Measurements from ENCODE around the gene NISCH.
"Not testable (repeated sequence)": the region's sequence is repeated elsewhere in the genome, so short reads cannot be mapped to it uniquely, and the experiment has no call there.

The NISCH gene

GRCh38 chr3:52517796-52518722, 62.7 kb downstream of the NISCH start:
- no peak for DNase-seq

DNA sequence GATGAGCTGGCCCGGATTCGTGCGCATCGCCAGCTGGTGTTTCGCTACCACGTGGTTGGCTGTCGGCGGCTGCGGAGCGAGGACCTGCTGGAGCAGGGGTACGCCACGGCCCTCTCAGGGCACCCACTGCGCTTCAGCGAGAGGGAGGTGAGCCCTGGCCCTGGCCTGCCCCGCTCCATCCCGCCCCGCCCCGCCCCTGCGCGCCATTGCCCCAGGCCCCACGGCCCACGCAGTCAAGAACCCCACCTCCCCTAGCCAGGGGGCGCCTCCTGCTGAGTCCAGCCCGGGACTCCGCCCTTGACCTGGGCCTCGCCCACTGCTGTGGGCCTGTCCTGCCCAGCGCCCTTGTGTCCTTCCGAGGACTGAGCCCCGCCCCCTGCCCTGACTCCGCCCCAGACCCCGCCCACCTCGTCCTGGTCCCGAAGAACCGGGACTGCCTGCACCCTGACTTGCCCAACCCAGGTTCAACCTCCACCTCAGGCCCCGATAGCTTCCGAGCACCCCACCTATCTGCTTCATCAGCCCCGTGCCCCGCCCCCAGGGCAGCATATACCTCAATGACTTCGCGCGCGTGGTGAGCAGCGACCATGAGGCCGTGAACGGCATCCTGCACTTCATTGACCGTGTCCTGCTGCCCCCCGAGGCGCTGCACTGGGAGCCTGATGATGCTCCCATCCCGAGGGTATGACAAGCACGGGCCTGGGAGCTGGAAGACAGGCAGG, 63.5 kb downstream of the NISCH start:
- DNase-seq: no peak

- no peak for DNase-seq
These were observed 64.2 kb downstream of the NISCH start for GRCh38 chr3:52519445-52520140.

DNA sequence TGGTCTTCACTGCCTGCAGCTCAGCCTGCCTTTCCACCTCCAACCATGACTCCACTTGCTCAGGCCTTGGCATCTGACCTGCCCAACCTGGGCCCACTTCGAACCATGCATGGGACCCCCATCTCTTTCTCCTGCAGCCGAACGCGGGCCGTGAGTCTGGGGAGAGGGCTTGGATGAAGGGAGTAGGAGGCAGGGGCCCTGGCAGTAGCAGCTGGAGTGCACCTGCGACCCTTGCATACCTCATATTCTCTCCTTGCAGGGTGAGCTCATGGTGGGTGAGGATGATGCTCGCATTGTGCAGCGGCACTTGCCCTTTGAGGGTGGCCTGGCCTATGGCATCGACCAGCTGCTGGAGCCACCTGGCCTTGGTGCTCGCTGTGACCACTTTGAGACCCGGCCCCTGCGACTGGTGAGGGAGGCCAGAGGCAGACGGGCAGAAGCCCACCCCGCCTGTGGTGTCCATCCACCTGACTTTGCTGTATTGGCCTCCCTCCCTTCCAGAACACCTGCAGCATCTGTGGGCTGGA, 64.8 kb downstream of the NISCH start:
- DNase-seq: no peak

- DNase-seq: no peak
These were observed 65.5 kb downstream of the NISCH start for GRCh38 chr3:52520716-52521487.

DNA sequence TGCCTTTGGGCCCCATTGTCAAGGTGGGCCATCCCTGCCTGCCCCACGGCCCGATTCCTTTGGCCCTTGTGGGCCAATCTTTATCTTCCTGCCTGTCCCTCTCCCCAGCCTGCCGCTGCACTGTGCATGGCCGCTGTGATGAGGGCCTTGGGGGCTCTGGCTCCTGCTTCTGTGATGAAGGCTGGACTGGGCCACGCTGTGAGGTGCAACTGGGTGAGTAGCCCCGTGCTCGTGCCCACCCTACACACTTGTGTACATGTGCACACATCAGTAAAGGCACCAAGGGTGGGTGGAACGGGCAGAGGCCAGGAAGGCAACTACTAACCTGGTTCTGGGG, 66.1 kb downstream of the NISCH start:
- no peak for DNase-seq

DNA sequence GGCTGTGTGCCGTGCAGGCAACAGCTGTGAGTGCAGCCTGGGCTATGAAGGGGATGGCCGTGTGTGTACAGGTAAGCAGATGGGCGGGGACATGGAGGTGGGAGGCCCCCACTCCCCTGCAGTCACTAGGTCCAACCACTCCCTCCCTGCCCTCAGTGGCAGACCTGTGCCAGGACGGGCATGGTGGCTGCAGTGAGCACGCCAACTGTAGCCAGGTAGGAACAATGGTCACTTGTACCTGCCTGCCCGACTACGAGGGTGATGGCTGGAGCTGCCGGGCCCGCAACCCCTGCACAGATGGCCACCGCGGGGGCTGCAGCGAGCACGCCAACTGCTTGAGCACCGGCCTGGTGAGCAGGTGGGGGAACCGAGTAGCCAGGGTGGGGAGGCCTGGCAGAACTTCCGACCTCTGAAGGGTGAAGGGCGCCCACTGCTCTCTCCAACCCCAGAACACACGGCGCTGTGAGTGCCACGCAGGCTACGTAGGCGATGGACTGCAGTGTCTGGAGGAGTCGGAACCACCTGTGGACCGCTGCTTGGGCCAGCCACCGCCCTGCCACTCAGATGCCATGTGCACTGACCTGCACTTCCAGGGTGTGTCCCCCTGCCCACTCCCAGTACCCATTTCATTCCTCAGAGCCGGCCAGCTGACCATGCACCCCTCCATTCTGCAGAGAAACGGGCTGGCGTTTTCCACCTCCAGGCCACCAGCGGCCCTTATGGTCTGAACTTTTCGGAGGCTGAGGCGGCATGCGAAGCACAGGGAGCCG, 66.7 kb downstream of the NISCH start:
- no peak for DNase-seq

- no peak for DNase-seq
These were observed 67.3 kb downstream of the NISCH start for GRCh38 chr3:52522651-52523251.

GRCh38 chr3:52523386-52524257, 68.2 kb downstream of the NISCH start:
- DNase-seq: no peak

- no peak for DNase-seq
These were observed 68.9 kb downstream of the NISCH start for GRCh38 chr3:52524258-52524751.

DNA sequence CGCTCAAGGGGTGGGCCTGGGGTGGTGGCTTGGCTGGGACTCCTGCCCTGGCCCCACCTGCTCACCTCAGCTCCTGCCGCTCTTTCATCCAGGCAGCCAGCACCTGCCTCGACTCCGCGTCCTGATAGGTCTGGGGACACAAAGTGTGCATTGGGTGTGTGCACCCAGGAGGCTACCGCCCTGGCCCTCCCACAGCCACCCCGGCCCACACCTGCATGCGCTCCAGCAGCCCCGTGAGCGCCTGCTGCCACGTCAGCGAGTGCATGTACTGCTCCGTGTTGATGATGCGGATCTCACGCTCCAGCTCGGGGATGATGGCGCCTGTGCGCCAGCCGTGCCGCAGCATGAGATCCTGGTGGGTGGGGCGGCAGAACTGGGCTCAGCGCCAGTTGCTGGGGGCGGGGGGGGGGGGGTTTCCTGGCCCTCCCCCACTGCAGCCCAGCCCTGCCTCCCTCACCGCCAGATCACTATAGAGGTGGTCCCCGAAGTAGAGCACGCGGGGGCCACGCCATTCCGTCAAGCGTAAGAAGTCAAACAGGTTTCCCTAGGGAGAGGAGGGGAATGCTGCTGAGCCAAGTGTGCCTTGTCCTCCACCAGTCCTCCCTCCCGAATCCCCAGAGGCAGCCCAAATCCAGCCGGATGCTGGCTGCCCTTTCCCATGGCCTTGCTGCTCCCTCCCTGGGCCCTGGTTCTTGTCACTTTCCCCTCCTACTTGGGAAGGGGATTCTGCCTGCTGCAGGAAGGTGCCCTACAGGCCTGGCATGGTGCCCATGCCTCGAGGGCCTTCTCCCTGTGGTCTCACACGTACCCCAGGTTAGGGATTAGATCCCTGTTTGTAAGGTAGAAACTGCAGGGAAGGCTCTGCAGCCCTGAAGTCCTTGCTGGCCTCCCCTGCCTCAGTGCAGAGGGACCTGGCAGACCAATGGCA, 69.6 kb downstream of the NISCH start:
- no peak for DNase-seq

DNA sequence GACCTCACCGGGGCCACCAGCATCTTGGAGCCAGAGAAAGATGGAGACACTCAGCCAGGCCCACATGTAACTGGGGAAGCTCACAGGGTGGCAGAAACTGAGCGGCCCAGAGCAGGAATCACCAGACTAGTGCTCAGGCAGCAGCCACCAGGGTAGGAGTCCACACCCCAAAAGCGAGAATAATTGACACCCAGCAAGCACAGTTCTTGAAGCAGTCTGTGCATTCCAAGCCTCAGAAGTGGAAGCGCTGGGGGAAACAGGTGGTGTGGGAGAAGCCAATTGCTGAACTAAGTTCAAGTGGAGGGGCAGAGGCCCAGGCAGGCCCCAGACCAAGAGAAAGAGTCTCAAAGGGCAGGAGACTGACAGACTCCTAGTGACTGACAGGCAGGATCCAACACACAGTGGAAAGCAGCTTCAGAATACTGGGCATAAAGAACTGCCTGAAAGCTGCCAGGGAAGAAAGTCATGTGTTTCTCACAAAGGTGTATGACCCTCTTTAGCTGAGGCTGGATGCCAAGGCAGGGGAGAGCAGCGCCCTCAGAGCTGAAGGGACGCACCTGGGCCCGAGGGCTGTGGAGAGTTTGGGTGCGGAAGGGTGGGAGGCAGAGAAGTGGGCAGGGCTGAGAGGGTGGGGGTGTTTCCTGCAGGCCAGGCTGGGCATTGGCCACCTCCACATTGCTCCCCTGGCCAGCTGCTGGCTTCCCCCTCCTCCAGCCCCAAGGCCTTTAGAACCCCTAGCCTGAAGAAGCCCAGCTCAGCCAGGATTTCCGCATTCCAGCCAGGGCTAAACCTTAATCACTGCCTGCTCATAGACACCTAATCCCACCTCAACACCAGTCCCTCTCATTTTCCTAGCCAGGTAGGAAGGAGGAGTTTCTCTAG, 70.5 kb downstream of the NISCH start:
- DNase-seq: no peak

GRCh38 chr3:52526671-52527038, 71.3 kb downstream of the NISCH start:
- DNase-seq: not testable (repeated sequence)

DNA sequence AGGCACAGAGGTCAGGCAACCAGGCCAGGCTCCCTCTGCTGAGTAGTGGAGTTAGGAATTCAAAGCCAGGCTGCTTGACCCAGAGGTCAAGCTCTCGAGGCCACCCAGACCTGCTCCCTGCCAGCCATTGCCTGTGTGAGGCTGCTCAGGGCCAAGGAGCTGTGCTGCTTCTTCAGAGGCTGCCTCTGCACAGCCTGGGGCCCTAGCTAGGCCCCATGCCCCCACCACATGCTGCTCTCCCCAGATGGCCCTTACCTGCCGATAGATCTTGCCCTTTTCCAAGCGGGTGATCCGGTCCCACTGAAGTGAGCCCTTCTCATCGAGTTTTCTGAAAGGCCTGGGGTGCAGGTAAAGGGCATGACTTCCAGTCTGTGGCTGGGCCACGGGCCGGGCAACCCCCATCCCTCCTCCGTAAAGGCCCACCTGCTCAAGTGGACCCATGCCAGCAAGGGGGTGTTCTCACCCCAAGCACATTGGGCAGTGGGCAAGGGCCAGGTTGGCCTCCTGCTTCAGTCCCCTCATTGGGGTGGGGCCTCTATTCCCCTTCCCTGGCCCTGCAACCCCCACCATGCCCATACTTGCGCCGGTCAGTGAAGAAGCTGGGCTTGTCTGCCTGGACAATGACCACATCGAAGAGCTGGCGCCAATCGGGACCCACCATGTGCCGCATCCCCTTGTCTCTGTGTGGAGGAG, 71.8 kb downstream of the NISCH start:
- no peak for DNase-seq

GRCh38 chr3:52527732-52528585, 72.6 kb downstream of the NISCH start:
- no peak for DNase-seq

Measured in NCI-H1092 treated with DMSO at 0.1 percent for 48 hours (cell line).